Esophagus (tissue), 2 donors: ENCODE data around the gene LIN37. TPM values are rescaled to one million over a fixed set of nuclear protein-coding genes. Genes with fewer than 3 reads are reported as not detected.

Experiments
- H3K27ac ChIP-seq, 2 donors: one replicate each; pipeline ENCODE4 v1.5.1; 2013; ENCODE audit warnings: low read depth in 2 of 2, mild to moderate bottlenecking in 2 of 2, inconsistent platforms in 1 of 2, low read length in 1 of 2, moderate library complexity in 1 of 2
- H3K27me3 ChIP-seq, 2 donors: one replicate each; pipeline ENCODE4 v1.6.1; 2013; ENCODE audit warnings: low read length in 2 of 2, control low read depth in 1 of 2, mild to moderate bottlenecking in 1 of 2; ENCODE audit not compliant: insufficient read depth in 2 of 2, control insufficient read depth in 1 of 2
- H3K36me3 ChIP-seq, 2 donors: one replicate each; pipeline ENCODE4 v1.6.1; 2013; ENCODE audit warnings: low read length in 1 of 2; ENCODE audit not compliant: control insufficient read depth in 2 of 2, insufficient read depth in 2 of 2
- H3K4me1 ChIP-seq, 2 donors: one replicate each; pipeline ENCODE4 v1.6.1; 2013; ENCODE audit warnings: low read length in 1 of 2; ENCODE audit not compliant: control insufficient read depth in 2 of 2, insufficient read depth in 2 of 2
- H3K4me3 ChIP-seq, 2 donors: one replicate each; pipeline ENCODE4 v1.5.1; 2013; ENCODE audit warnings: low read length in 2 of 2, mild to moderate bottlenecking in 2 of 2, low read depth in 1 of 2, moderate library complexity in 1 of 2
- H3K9me3 ChIP-seq, 2 donors: one replicate each; pipeline ENCODE4 v1.6.1; 2013; ENCODE audit warnings: mild to moderate bottlenecking in 2 of 2, low read depth in 1 of 2, low read length in 1 of 2, moderate library complexity in 1 of 2; ENCODE audit not compliant: control insufficient read depth in 2 of 2, insufficient read depth in 1 of 2
- WGBS, 2 donors: extraction: QIAGEN DNeasy Blood & Tissue Kit; methylation state at CpG; one replicate each; pipeline ENCODE4 v1.1.7; 2013; 5-methylcytosine and 5-hydroxymethylcytosine counted together
- polyA plus RNA-seq, 2 donors: library from polyadenylated mRNA; stranded (reverse); fragments of 200-250 nt; gene quantifications; one replicate each; pipeline ENCODE4 v1.2.3, GENCODE V29; 2013
- donor health status: healthy with polysubstance abuse.
- donor health status: Bipolar disorder and iron deficiency.

The LIN37 gene
- polyA plus RNA-seq, 2 donors, result 10.6 to 20.9 TPM

DNA sequence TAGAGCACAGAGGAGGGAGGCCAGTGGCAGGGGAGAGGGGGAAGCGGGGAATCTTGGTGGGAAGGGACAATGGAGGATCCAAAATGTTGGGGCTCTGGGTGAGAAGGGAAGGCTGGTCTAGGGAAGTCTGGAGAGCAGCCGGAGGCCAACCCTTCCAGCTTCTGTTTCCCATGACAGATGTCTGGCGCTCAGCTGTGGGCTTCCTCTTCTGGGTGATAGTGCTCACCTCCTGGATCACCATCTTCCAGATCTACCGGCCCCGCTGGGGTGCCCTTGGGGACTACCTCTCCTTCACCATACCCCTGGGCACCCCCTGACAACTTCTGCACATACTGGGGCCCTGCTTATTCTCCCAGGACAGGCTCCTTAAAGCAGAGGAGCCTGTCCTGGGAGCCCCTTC, 1.8 kb upstream of the LIN37 start:
- Histone ChIP-seq H3K9me3 (no peaks in the 10 kb centered on the region), H3K4me1 (peaks cover 3 to 4% of the 10 kb centered on the region in 2 donors), H3K4me3 (peak overlapping the region in 1 of 2 donors; percentile 96), H3K27ac (peak overlapping the region in 1 of 2 donors; percentile 56), H3K27me3 (no peaks in the 10 kb centered on the region), H3K36me3 (peaks cover 0 to 3% of the 10 kb centered on the region in 2 donors)
- 87% methylated on average over 5 of the region's 5 CpGs for WGBS, 2 donors

DNA sequence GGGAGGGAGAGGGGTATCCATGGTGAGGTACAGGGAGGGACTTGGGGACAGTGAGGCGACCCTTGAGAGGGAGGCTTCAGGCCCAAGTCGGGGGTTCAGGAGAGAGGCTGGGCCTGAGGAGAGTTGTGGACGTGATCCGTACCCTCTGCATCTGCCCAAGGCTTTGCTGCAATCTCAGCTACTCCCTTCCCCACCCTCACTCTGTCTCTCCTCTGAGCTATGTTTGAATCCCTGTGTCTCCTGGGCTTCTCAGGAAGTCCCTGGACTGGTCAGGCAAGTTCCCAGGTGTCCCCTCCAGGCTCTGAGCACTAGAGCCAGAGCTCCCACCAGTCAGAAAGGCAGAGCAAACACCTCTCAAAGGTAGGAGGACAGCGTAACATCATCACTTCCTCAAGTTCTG, 1.8 kb downstream of the LIN37 start:
- H3K4me3 ChIP-seq, result no peak overlapping the region
- H3K27ac ChIP-seq, result no peak overlapping the region
- 87 to 92% methylated on average over 5 of the region's 5 CpGs for WGBS, 2 donors
- H3K9me3 ChIP-seq, result no peaks in the 10 kb centered on the region
- H3K36me3 ChIP-seq, result peaks cover 4 to 24% of the 10 kb centered on the region in 2 donors
- H3K4me1 ChIP-seq, result peaks cover 3 to 6% of the 10 kb centered on the region in 2 donors
- no peaks in the 10 kb centered on the region for H3K27me3 ChIP-seq

DNA sequence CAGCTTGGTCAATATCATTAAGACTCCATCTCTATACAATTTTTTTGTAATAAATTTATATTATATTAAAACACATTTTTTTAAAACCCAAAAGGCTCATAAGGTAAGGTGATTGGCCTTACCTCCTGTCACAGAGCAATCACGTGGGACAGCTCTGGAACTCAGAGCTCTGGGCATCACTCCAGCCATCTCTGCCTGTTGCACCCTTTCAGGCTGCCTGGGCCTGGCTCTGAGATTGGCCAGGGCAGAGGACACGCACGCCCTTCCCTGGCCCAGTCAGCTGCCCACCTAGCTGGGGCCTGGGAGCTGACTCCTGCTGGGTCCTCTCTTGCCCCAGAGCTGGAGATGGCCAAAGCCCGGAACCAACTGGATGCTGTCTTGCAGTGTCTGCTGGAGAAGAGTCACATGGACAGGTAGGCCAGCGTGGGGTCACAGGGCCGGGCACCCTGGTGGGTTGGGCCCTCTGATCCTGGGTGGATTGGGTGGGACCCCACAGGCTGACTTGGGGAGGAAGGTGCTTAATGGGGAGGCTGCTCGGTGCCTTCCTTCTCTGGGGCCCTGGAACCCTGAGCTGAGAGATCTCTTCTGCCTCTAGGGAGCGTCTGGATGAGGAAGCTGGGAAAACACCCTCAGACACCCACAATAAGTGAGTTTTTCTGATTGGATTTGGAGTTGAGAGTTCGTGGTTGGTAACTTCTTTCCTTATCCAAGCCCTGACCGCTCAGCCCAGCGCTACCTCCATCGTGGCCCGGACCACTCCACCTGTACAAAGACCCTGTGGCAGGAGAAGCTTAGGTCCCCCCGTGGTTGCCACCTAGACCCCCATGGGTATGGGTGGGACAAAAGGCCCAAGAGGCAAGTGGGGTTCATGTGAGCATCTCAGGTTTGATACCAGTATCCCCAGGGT, 3.7 kb downstream of the LIN37 start:
- 89 to 92% methylated on average over 14 of the region's 14 CpGs for WGBS, 2 donors
- no peak overlapping the region for H3K4me3 ChIP-seq

DNA sequence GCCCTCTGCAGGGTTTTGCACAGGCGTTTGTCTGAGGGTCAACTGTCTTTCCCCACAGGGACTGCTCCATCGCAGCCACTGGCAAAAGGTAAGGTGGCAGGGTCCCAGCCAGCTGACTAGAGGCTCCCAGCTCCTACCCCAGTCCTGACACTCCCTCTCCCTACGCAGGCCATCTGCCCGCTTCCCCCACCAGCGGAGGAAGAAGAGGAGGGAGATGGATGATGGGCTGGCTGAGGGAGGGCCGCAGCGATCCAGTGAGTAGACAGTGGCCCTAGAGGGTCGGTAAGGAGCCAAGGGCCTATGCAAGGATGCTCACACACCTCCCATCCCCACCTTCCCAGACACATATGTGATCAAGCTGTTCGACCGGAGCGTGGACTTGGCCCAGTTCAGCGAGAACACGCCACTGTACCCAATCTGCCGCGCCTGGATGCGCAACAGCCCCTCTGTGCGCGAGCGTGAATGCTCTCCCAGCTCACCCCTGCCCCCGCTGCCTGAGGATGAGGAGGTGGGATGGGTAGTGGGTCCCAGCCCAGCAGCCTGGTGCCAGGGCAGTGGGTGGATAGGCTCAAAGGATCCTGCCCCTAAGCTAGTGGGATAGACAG, 4.5 kb downstream of the LIN37 start:
- Histone ChIP-seq H3K27ac (no peak overlapping the region), H3K4me1 (peaks cover 3 to 26% of the 10 kb centered on the region in 2 donors), H3K4me3 (no peak overlapping the region), H3K36me3 (peaks cover 4 to 24% of the 10 kb centered on the region in 2 donors), H3K27me3 (no peaks in the 10 kb centered on the region), H3K9me3 (no peaks in the 10 kb centered on the region)
- WGBS, 2 donors, result 93 to 94% methylated on average over 20 of the region's 20 CpGs

More for the DNA sequence above, 3.7 kb downstream of the LIN37 start:
- Histone ChIP-seq H3K27ac (no peak overlapping the region), H3K4me1 (peaks cover 3 to 22% of the 10 kb centered on the region in 2 donors), H3K27me3 (no peaks in the 10 kb centered on the region), H3K9me3 (no peaks in the 10 kb centered on the region), H3K36me3 (peaks cover 4 to 24% of the 10 kb centered on the region in 2 donors)

DNA sequence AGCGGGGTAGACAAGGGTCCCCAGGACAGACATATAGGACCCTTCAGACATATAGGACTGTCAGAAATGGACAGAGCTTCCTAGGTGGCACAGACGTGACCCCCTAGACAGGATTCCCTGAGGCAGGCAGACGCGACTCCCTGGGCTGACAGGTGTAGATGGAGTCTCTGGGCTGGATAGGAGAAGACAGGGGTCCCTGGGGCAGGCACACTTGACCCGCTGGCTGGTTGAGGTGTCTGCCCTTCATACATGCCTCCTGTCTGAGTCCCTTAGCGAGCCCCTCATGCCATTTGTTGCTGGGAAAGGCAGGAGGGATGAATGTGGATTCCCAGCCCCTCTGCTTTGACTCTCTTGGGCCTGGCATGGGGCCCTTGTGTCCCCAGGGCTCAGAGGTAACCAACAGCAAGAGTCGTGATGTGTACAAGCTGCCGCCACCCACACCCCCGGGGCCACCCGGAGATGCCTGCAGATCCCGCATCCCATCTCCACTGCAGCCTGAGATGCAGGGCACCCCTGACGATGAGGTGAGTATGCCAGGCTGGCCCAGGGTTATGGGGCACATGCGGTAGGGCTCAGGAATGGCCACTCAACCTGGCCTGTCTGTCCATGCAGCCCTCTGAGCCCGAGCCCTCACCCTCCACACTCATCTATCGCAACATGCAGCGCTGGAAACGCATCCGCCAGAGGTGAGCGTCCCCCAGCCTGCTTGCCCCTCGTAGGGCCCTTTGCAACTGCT, 5.4 kb downstream of the LIN37 start:
- no peak overlapping the region for H3K4me3 ChIP-seq
- H3K4me1 ChIP-seq, result peaks cover 3 to 26% of the 10 kb centered on the region in 2 donors
- H3K27ac ChIP-seq, result peak overlapping the region in 1 of 2 donors; percentile 9
- peaks cover 4 to 24% of the 10 kb centered on the region in 2 donors for H3K36me3 ChIP-seq
- no peaks in the 10 kb centered on the region for H3K9me3 ChIP-seq
- H3K27me3 ChIP-seq, result no peaks in the 10 kb centered on the region
- 84 to 94% methylated on average over 20 of the region's 20 CpGs for WGBS, 2 donors

DNA sequence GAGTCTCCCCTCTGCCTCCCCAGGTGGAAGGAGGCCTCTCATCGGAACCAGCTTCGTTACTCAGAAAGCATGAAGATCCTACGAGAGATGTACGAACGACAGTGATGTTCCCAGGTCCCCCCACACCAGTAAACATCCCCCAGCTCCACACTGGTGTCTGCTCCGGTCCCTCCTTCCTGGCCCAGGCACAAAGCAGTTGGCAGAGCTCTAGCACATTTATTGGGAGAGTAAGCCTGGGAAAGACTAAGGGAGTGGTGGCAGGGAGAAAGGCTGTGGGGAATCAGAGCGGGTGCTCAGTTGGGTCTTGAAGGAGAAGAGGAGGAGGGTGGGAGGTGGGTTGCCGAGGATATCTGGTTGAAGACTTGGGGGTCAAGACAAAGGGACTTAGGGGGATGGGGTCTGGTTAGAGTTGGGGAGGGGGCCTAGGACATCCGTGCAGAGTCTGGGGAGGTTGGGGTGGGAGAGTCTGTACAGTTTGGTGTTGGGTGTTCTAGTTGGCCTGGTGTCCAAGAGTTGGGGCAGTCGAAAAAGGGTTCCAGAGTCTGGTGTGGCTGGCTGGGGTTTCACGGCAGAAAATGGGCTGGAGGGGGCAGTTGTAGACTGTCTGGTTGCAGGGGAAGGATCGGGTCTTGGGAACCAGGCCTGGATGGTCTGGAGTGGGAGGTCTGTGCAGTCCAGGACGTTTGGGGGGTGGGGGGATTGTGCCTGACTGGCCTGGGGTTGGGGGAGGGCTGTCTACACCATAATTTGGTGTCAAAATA, 6.2 kb downstream of the LIN37 start:
- H3K27me3 ChIP-seq, result no peaks in the 10 kb centered on the region
- no peak overlapping the region for H3K4me3 ChIP-seq
- peaks cover 3 to 22% of the 10 kb centered on the region in 2 donors for H3K4me1 ChIP-seq
- H3K27ac ChIP-seq, result peak overlapping the region; percentile 85 to 87
- WGBS, 2 donors, result 76 to 79% methylated on average over 13 of the region's 13 CpGs
- H3K36me3 ChIP-seq, result peaks cover 4 to 24% of the 10 kb centered on the region in 2 donors
- H3K9me3 ChIP-seq, result no peaks in the 10 kb centered on the region

DNA sequence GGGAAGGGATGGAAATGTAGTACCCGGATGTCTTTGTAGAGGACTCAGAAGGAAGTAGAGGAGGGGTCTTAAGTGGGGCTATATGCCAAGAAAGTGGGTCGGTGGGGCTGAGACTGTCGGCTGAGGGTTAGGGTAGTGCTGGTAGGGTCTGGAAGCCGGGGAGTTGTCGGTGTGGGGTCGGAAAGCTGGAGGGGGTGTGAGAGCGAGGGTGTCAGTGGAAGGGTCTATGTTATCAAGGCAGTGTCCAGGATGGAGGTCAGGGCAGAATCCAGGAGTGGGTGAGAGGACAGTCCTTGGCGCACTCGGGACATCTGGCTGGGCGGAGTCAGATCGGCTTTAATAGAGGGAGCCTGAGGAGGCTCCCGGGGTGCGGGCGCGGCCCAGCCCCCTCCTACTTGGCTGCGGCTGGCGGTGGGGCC, 6.8 kb downstream of the LIN37 start:
- H3K4me3 ChIP-seq, result peak overlapping the region; percentile 8 to 39
- H3K9me3 ChIP-seq, result no peaks in the 10 kb centered on the region
- H3K36me3 ChIP-seq, result peaks cover 4 to 24% of the 10 kb centered on the region in 2 donors
- no peaks in the 10 kb centered on the region for H3K27me3 ChIP-seq
- H3K4me1 ChIP-seq, result peaks cover 0 to 22% of the 10 kb centered on the region in 2 donors
- peak overlapping the region; percentile 85 to 87 for H3K27ac ChIP-seq
- WGBS, 2 donors, result 32 to 46% methylated on average over 16 to 17 of the region's 17 CpGs

DNA sequence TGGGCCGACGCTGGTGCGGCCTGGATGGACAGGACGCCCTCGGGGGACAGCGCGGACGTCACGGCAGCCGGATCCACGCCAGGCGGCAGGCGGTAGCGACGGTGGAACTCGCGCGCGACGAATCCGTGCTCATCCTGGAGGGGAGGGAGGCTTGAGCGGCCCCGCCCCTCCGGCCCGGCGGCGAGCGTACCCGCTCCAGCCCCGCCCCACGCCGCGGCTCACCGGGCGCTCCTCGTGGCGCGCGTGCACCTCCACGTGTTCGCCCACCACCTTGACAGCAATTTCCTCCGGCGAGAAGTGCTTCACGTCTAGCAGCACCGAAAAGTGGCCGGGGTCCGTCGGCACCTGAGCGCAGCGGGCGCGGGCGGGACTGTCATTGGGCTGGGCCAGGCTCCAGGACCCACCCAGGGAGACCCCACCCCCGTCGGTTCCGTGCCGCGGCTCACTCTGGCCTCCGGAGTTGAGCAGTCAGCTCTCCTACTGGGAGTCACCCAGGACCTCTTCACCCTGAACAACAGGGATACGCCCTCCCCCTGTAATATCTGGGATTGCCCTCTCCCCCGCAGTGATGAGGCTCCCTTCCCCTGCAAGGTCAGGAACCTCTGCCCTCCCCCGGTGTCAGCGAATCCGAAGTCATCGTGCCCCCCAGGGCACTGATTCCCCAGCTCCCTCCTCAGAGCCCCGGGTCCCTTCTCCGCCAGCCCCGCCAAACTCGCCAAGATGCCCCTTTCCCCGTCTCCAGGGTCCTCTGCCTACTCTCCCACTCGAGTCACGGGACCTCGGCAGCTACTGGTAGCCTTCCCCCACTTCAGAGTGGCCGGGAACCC, 7.4 kb downstream of the LIN37 start:
- Histone ChIP-seq H3K9me3 (no peaks in the 10 kb centered on the region), H3K36me3 (peaks cover 4 to 24% of the 10 kb centered on the region in 2 donors), H3K27ac (peak overlapping the region; percentile 85 to 87), H3K4me3 (peak overlapping the region; percentile 8 to 39), H3K4me1 (peaks cover 0 to 22% of the 10 kb centered on the region in 2 donors), H3K27me3 (no peaks in the 10 kb centered on the region)
- WGBS, 2 donors, result 15 to 21% methylated on average over 52 to 74 of the region's 74 CpGs
